ENCODE results near the gene B3GNT7.
A peak's percentile ranks its signal among the peaks of the same experiment; 100 is the strongest.
"Not testable (repeated sequence)": the region's sequence is repeated elsewhere in the genome, so short reads cannot be mapped to it uniquely, and the experiment has no call there.

The B3GNT7 gene

DNA sequence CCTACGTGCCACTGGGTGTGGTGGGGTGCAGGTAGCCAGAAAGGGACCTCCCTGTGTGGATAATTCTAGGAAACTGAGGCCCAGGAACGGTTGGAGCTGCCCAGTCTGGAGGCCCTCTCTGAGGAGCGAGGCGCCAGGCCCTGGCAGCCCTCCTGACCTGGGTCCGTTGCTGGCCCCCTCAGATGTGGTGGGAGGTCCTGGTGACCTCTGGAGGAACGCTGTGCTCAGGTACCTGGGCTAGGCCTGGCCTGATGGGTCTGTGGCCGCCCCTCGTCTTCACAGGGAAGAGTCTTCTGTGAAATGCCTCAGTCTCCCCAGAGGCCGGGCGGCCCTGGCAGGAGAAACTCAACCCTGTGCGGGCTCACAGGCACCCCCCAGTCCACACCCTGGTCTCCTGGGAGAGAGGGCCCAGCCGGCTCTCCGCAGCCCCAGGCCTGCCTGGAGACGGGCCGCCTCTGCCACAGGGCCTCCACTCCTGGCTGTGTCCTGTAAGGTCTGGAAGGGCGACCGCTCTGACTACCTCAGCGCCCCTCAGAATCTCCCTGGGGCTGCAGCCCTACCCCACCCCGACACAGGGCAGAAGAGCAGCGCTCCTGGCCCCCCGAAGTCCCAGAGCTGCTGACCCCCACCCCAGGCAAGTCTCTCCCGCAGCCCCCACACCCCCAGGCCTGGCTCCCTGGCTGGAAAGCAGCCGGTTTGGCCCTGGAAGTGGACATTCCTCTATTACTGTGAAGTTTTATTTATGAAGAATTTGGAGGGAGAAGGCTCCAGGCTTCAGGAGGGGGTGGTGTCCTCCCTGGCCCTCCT is 3.7 kb downstream of the B3GNT7 start:
- no peak overlapping the region for H3K27ac ChIP-seq
- H3K36me3 ChIP-seq (replicated peaks), result no peaks in the 10 kb centered on the region
- H3K4me3 ChIP-seq (ENCODE audit: low read depth, low read length), result no peak overlapping the region
- DNase-seq, result no peak
- in situ Hi-C loops (cut with HindIII; ENCODE audit: low pct_ligation_motif_present, low sequenced_read_pairs), result no loop called here
- TF ChIP-seq, protein P1, sequence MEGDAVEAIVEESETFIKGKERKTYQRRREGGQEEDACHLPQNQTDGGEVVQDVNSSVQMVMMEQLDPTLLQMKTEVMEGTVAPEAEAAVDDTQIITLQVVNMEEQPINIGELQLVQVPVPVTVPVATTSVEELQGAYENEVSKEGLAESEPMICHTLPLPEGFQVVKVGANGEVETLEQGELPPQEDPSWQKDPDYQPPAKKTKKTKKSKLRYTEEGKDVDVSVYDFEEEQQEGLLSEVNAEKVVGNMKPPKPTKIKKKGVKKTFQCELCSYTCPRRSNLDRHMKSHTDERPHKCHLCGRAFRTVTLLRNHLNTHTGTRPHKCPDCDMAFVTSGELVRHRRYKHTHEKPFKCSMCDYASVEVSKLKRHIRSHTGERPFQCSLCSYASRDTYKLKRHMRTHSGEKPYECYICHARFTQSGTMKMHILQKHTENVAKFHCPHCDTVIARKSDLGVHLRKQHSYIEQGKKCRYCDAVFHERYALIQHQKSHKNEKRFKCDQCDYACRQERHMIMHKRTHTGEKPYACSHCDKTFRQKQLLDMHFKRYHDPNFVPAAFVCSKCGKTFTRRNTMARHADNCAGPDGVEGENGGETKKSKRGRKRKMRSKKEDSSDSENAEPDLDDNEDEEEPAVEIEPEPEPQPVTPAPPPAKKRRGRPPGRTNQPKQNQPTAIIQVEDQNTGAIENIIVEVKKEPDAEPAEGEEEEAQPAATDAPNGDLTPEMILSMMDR (IDR thresholded peaks at IDR 0.05; ENCODE audit: low read depth, low read length, missing control alignments), result no peak
- H3K27me3 ChIP-seq (replicated peaks), result peaks cover 15% of the 10 kb centered on the region

DNA sequence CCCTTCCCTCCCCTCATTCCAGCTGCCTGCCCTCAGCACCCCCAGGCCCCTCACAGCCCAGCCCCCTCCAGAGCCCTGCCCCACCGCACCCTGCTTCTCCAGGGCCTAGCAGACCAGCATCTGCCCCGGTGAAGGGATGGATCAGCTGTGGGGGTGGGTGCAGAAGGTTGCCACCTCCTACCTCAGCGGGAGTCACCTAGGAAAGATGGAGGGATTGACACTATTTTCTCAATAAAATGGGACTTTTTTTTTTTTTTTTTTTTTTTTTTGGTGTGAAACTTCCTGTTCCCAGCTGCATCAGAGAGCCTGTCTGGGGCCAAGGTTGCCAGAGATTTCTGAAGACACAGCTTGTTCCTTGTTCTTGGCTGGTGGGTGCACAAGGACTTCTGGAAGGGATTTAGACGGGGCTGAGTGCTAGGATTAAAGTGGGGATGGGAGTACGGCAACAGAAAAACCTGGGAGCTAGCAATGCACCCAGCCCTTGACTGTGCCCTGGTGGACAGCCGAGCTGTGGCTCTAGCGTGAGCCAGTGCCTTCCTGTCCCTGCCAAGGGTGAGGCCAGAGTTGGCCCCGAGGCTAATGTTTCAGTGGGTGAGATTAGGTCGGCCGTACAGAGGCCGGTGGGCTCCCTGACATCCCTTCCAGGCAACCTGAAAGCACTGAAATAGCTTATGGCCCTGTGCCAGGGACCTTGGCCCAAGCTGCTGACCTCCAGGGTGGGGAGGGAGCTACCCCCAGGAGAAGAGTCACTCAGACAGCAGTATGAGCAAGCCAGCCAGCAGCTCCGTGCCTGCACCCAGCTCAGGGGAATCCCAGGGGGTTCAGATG is 4.6 kb downstream of the B3GNT7 start:
- DNase-seq, result no peak
- in situ Hi-C loops (cut with HindIII; ENCODE audit: low pct_ligation_motif_present, low sequenced_read_pairs), result loop anchor here (25.0 kb wide), 1 partner anchor 88 kb away; no protein-coding TSS in a partner anchor
- no peak overlapping the region for H3K27ac ChIP-seq
- H3K4me3 ChIP-seq (ENCODE audit: low read depth, low read length), result no peak overlapping the region
- H3K27me3 ChIP-seq (replicated peaks), result peaks cover 10% of the 10 kb centered on the region
- TF ChIP-seq, protein P1 (IDR thresholded peaks at IDR 0.05; ENCODE audit: low read depth, low read length, missing control alignments), result peak; percentile 25
- H3K36me3 ChIP-seq (replicated peaks), result no peaks in the 10 kb centered on the region

DNA sequence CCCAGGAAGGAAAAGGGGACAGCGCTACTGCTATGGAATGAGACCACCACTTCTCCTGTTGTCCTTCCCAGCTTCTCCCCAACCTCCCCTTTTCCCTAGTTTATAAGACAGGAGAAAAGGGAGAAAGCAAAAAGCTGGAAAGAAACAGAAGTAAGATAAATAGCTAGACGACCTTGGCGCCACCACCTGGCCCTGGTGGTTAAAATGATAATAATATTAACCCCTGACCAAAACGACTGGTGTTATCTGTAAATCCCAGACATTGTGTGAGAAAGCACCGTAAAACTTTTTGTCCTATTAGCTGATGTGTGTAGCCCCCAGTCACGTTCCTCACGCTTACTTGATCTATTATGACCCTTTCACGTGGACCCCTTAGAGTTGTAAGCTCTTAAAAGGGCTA is 5.2 kb downstream of the B3GNT7 start:
- in situ Hi-C loops (cut with HindIII; ENCODE audit: low pct_ligation_motif_present, low sequenced_read_pairs), result loop anchor here (25.0 kb wide), 1 partner anchor 88 kb away; no protein-coding TSS in a partner anchor
- H3K4me3 ChIP-seq (ENCODE audit: low read depth, low read length); H3K27ac ChIP-seq; H3K27me3 ChIP-seq (replicated peaks); H3K36me3 ChIP-seq (replicated peaks); DNase-seq: not testable (repeated sequence)

DNA sequence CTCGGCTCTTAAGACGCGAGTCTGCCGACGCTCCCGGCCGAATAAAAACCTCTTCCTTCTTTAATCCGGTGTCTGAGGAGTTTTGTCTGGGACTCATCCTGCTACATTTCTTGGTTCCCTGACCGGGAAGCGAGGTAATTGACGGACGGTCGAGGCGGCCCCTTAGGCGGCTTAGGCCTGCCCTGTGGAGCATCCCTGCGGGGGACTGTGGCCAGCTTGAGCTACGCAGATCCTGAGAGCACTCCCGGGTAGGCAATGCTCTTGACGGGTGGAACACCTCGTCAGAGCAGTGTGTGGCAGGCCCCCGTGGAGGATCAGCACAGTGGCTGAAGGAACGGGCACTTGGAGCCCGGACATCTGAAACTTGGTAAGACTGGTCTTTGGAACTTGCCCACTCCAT is 5.6 kb downstream of the B3GNT7 start:
- in situ Hi-C loops (cut with HindIII; ENCODE audit: low pct_ligation_motif_present, low sequenced_read_pairs), result loop anchor here (25.0 kb wide), 1 partner anchor 89 kb away; no protein-coding TSS in a partner anchor
- H3K36me3 ChIP-seq (replicated peaks); DNase-seq; H3K27ac ChIP-seq; H3K4me3 ChIP-seq (ENCODE audit: low read depth, low read length); H3K27me3 ChIP-seq (replicated peaks): not testable (repeated sequence)

DNA sequence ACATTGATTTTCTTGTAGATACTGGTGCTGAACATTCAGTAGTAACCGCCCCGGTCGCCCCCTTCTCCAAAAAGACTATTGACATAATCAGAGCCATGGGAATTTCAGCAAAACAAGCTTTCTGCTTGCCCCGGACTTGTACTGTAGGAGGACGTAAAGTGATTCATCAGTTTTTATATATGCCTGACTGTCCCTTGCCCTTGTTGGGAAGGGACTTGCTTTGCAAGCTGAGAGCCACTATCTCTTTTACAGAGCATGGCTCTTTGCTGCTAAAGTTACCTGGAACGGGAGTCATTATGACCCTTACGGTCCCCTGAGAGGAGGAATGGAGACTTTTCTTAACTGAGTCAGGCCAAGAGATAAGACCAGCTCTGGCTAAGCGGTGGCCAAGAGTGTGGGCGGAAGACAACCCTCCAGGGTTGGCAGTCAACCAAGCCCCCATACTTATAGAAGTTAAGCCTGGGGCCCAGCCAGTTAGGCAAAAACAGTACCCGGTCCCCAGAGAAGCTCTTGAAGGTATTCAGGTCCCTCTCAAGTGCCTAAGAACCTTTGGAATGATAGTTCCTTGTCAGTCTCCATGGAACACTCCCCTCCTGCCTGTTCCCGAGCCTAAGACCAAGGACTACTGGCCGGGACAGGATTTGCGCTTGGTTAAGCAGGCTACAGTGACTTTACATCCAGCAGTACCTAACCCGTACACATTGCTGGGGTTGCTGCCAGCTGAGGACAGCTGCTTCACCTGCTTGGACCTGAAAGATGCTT is 8.1 kb downstream of the B3GNT7 start:
- peak; percentile 27 for DNase-seq
- in situ Hi-C loops (cut with HindIII; ENCODE audit: low pct_ligation_motif_present, low sequenced_read_pairs), result loop anchor here (25.0 kb wide), 1 partner anchor 91 kb away; no protein-coding TSS in a partner anchor
- not testable (repeated sequence) for H3K36me3 ChIP-seq (replicated peaks); H3K27ac ChIP-seq; H3K27me3 ChIP-seq (replicated peaks); H3K4me3 ChIP-seq (ENCODE audit: low read depth, low read length)

DNA sequence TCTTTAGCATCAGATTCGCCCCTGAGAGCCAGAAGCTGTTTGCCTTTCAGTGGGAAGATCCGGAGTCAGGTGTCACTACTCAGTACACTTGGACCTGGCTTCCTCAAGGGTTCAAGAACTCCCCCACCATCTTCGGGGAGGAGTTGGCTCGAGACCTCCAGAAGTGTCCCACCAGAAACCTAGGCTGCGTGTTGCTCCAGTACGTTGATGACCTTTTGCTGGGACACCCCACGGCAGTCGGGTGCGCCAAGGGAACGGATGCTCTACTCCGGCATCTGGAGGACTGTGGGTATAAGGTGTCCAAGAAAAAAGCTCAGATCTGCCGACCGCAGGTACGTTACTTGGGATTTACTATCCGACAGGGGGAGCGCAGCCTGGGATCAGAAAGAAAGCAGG is 8.7 kb downstream of the B3GNT7 start:
- H3K27ac ChIP-seq; H3K4me3 ChIP-seq (ENCODE audit: low read depth, low read length); H3K36me3 ChIP-seq (replicated peaks); H3K27me3 ChIP-seq (replicated peaks); DNase-seq: not testable (repeated sequence)
- in situ Hi-C loops (cut with HindIII; ENCODE audit: low pct_ligation_motif_present, low sequenced_read_pairs), result loop anchor here (25.0 kb wide), 1 partner anchor 92 kb away; no protein-coding TSS in a partner anchor

DNA sequence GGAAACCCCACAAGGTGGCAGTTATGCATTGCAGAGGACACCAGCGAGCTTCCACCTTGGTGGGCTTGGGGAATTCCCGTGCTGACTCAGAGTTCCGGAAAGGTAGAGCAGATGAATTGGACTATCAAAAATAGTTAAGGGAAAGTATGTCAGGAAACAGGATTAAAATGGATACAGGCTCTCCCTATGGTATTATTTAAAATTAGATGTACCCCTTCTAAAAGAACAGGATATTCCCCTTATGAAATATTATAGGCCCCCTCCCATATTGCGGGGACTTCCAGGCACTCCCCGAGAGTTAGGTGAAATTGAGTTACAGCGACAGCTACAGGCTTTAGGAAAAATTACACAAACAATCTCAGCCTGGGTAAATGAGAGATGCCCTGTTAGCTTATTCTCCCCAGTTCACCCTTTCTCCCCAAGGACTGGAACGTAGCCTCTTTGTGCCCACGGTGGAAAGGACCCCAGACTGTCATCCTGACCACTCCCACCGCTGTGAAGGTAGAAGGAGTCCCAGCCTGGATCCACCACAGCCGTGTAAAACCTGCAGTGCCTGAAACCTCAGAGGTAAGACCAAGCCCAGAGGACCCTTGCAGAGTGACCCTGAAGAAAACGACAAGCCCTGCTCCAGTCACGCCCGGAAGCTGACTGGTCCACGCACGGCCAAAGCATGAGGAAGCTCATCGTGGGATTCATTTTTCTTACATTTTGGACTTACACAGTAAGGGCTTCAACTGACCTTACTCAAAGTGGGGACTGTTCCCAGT is 10.3 kb downstream of the B3GNT7 start:
- TF ChIP-seq, protein P1 (IDR thresholded peaks at IDR 0.05; ENCODE audit: low read depth, low read length, missing control alignments), result peak; percentile 47
- DNase-seq, result peak; percentile 11
- not testable (repeated sequence) for H3K27me3 ChIP-seq (replicated peaks); H3K36me3 ChIP-seq (replicated peaks); H3K4me3 ChIP-seq (ENCODE audit: low read depth, low read length); H3K27ac ChIP-seq
- in situ Hi-C loops (cut with HindIII; ENCODE audit: low pct_ligation_motif_present, low sequenced_read_pairs), result loop anchor here (25.0 kb wide), 1 partner anchor 93 kb away; no protein-coding TSS in a partner anchor

DNA sequence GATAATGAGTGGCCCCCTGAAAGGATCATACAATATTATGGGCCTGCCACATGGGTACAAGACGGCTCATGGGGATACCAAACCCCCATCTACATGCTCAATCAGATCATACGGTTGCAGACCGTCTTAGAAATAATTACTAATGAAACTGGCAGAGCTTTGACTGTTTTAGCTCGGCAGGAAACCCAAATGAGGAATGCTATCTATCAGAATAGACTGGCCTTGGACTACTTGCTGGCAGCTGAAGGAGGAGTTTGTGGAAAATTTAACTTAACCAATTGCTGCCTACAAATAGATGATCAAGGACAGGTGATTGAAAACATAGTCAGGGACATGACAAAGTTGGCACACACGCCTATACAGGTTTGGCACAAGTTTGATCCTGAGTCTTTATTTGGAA is 12.2 kb downstream of the B3GNT7 start:
- in situ Hi-C loops (cut with HindIII; ENCODE audit: low pct_ligation_motif_present, low sequenced_read_pairs), result loop anchor here (25.0 kb wide), 1 partner anchor 95 kb away; no protein-coding TSS in a partner anchor
- H3K36me3 ChIP-seq (replicated peaks); DNase-seq; H3K4me3 ChIP-seq (ENCODE audit: low read depth, low read length); H3K27ac ChIP-seq; H3K27me3 ChIP-seq (replicated peaks): not testable (repeated sequence)

DNA sequence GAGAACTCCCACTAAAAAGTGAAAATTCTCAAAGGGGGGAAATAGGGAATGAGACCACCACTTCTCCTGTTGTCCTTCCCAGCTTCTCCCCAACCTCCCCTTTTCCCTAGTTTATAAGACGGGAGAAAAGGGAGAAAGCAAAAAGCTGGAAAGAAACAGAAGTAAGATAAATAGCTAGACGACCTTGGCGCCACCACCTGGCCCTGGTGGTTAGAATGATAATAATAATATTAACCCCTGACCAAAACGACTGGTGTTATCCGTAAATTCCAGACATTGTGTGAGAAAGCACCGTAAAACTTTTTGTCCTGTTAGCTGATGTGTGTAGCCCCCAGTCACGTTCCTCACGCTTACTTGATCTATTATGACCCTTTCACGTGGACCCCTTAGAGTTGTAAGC is 12.8 kb downstream of the B3GNT7 start:
- H3K27me3 ChIP-seq (replicated peaks); DNase-seq; H3K36me3 ChIP-seq (replicated peaks); H3K4me3 ChIP-seq (ENCODE audit: low read depth, low read length); H3K27ac ChIP-seq: not testable (repeated sequence)
- in situ Hi-C loops (cut with HindIII; ENCODE audit: low pct_ligation_motif_present, low sequenced_read_pairs), result loop anchor here (25.0 kb wide), 1 partner anchor 96 kb away; no protein-coding TSS in a partner anchor

Data from brain microvascular endothelial cell (primary cell).